CD4-positive, alpha-beta T cell (primary cell): Measurements from ENCODE around the gene YY1. TPM values are rescaled to one million over a fixed set of nuclear protein-coding genes. Genes with fewer than 3 reads are reported as not detected.
"Not testable (repeated sequence)": the region's sequence is repeated elsewhere in the genome, so short reads cannot be mapped to it uniquely, and the experiment has no call there.

Experiments used
- ATAC-seq: fragments of 200-7000 bp; cut with Tn5 transposase; one replicate; pipeline ENCODE4 v1.10.0; 2022; ENCODE audit warnings: mild to moderate bottlenecking; ENCODE audit not compliant: poor library complexity
- CTCF ChIA-PET: fragments of 350-600 bp; sonication (Branson Sonifier 250); formaldehyde crosslinking; loops from one replicate; lab custom pipeline; 2021; ENCODE audit warnings: antibody characterized with exemption, inconsistent platforms; lab: Charles Lee
- POLR2A ChIA-PET: fragments of 350-600 bp; sonication (Branson Sonifier 250); formaldehyde crosslinking; loops from one replicate; lab custom pipeline; 2021; ENCODE audit warnings: antibody characterized with exemption, inconsistent platforms; lab: Charles Lee
- DNase-seq, 14 experiments: peaks; one replicate each; pipeline ENCODE4 v3.0.0-alpha.2; 2013 to 2020; ENCODE audit warnings: mixed read lengths in 2 of 14
- H3K27ac ChIP-seq, 2 donors: one replicate each; pipeline versions ENCODE4 v1.5.1 to v1.7.0; 2013; ENCODE audit warnings: low read length in 2 of 2, low read depth in 1 of 2, mild to moderate bottlenecking in 1 of 2
- H3K27me3 ChIP-seq, 2 experiments: 1 replicate in 1 of 2; 2 replicates in 1 of 2; pipeline versions ENCODE4 v1.6.1 to v1.7.0; 2013; ENCODE audit warnings: low read length in 2 of 2, control low read depth in 1 of 2, mild to moderate bottlenecking in 1 of 2, moderate library complexity in 1 of 2; ENCODE audit not compliant: insufficient read depth in 2 of 2, control insufficient read depth in 1 of 2
- H3K36me3 ChIP-seq: one replicate; pipeline ENCODE4 v1.6.1; 2013; ENCODE audit warnings: low read length, control low read depth; ENCODE audit not compliant: insufficient read depth
- H3K4me1 ChIP-seq: one replicate; pipeline ENCODE4 v1.6.1; 2013; ENCODE audit warnings: low read length, control low read depth; ENCODE audit not compliant: insufficient read depth
- H3K4me3 ChIP-seq: one replicate; pipeline ENCODE4 v1.5.1; 2013; ENCODE audit warnings: mild to moderate bottlenecking, low read length, moderate library complexity
- H3K9me3 ChIP-seq, 2 experiments: 1 replicate in 1 of 2; 2 replicates in 1 of 2; pipeline versions ENCODE4 v1.6.1 to v1.7.0; 2013; ENCODE audit warnings: low read length in 2 of 2, mild to moderate bottlenecking in 2 of 2, control low read depth in 1 of 2, moderate library complexity in 1 of 2; ENCODE audit not compliant: control insufficient read depth in 1 of 2, insufficient read depth in 1 of 2
- H3K27ac Mint-ChIP-seq: one replicate; pipeline ENCODE4 v1.8.0; 2020; ENCODE audit warnings: mixed read lengths
- H3K27me3 Mint-ChIP-seq: one replicate; pipeline ENCODE4 v1.8.0; 2021; ENCODE audit warnings: mixed read lengths
- H3K36me3 Mint-ChIP-seq: one replicate; pipeline ENCODE4 v1.8.0; 2021; ENCODE audit warnings: low read depth, mixed read lengths
- H3K4me1 Mint-ChIP-seq: one replicate; pipeline ENCODE4 v1.8.0; 2021; ENCODE audit warnings: low read depth, mixed read lengths
- H3K4me3 Mint-ChIP-seq: one replicate; pipeline ENCODE4 v1.8.0; 2020; ENCODE audit warnings: mild to moderate bottlenecking, mixed read lengths
- H3K9me3 Mint-ChIP-seq: one replicate; pipeline ENCODE4 v1.8.0; 2020; ENCODE audit warnings: mixed read lengths
- intact Hi-C, 2 experiments: fragments of 100-400 bp; cut with DNase I in 1 of 2; cut with micrococcal nuclease in 1 of 2; formaldehyde crosslinking; loops; one replicate each; pipeline versions ENCODE4 v1.15.1 to v1.9.0; 2023 to 2025; cut with DNase I, micrococcal nuclease
- total RNA-seq, 174 experiments: library from RNA in 2 of 174; stranded (reverse) in 2 of 174; gene quantifications; one replicate each; pipeline ENCODE4 v1.2.3 and lab custom pipeline; 2021 to 2026
- TF ChIP-seq, protein P1 (sequence below): fragments of 200-600 bp; IDR thresholded peaks from one replicate; pipeline ENCODE4 v1.8.0; 2022; ENCODE audit warnings: antibody characterized with exemption, mild to moderate bottlenecking

YY1 gene
- total RNA-seq, 2 experiments from 2014 or later, result 68.9 to 70.4 TPM

DNA sequence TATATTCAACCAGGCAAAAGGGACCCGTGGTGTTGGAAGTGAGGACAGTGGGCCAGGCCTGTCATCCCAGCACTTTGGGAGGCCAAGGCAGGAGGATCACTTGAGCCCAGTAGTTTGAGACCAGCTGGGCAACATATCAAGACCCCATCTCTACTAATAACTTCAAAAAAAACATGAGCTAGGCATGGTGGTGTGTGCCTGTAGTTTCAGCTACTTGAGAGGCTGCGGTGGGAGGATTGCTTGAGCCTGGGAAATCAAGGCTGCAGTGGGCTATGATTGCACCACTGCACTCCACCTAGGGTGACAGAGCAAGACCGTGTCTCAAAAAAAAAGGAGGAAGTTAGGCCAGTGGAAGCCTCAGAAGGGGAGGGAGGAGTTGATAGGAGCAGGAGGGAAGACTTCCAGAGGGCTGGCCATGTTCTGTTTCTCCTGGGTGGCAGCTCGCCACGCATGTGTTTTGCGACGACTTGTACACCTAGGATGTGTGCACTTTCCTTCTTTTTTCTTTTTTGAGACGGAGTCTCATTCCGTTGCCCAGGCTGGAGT, 57.2 kb downstream of the YY1 start:
- ChIA-PET POLR2A (no interaction called here), CTCF (interaction anchor here (2.5 kb wide), 1 partner anchor 11 kb away, joined by 8 read pairs; no protein-coding TSS in a partner anchor)
- Histone ChIP-seq H3K36me3 (peaks cover 6% of the 10 kb centered on the region), H3K9me3 (no peaks in the 10 kb centered on the region), H3K4me1 (peaks cover 7% of the 10 kb centered on the region), H3K27ac (no peak overlapping the region), H3K4me3 (no peak overlapping the region), H3K27me3 (no peaks in the 10 kb centered on the region)
- no peaks in the 10 kb centered on the region for H3K9me3 Mint-ChIP-seq
- no peak overlapping the region for H3K27ac Mint-ChIP-seq
- no peak overlapping the region for H3K4me3 Mint-ChIP-seq
- TF ChIP-seq, protein P1, sequence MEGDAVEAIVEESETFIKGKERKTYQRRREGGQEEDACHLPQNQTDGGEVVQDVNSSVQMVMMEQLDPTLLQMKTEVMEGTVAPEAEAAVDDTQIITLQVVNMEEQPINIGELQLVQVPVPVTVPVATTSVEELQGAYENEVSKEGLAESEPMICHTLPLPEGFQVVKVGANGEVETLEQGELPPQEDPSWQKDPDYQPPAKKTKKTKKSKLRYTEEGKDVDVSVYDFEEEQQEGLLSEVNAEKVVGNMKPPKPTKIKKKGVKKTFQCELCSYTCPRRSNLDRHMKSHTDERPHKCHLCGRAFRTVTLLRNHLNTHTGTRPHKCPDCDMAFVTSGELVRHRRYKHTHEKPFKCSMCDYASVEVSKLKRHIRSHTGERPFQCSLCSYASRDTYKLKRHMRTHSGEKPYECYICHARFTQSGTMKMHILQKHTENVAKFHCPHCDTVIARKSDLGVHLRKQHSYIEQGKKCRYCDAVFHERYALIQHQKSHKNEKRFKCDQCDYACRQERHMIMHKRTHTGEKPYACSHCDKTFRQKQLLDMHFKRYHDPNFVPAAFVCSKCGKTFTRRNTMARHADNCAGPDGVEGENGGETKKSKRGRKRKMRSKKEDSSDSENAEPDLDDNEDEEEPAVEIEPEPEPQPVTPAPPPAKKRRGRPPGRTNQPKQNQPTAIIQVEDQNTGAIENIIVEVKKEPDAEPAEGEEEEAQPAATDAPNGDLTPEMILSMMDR, result no peak
- H3K36me3 Mint-ChIP-seq, result no peaks in the 10 kb centered on the region
- no peaks in the 10 kb centered on the region for H3K27me3 Mint-ChIP-seq
- DNase-seq (peak in 1 of 14 experiments; percentile 22), ATAC-seq (no peak)
- intact Hi-C loops, result no loop called here
- H3K4me1 Mint-ChIP-seq, result no peaks in the 10 kb centered on the region

DNA sequence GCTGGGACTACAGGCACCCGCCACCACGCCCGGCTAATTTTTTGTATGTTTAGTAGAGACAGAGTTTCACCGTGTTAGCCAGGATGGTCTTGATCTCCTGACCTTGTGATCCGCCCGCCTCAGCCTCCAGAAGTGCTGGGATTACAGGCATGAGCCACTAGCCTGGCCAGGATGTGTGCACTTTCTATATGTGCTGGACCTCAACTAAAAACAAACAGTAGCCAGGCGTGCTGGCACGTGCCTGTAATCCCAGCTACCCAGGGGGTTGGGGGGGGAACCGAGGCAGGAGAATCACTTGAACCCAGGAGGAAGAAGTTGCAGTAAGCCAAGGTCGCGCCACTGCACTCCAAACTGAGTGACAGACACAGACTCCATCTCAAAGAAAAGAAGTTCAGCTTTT, 57.8 kb downstream of the YY1 start:
- H3K4me1 Mint-ChIP-seq, POLR2A ChIA-PET, H3K4me3 ChIP-seq: not testable (repeated sequence)

DNA sequence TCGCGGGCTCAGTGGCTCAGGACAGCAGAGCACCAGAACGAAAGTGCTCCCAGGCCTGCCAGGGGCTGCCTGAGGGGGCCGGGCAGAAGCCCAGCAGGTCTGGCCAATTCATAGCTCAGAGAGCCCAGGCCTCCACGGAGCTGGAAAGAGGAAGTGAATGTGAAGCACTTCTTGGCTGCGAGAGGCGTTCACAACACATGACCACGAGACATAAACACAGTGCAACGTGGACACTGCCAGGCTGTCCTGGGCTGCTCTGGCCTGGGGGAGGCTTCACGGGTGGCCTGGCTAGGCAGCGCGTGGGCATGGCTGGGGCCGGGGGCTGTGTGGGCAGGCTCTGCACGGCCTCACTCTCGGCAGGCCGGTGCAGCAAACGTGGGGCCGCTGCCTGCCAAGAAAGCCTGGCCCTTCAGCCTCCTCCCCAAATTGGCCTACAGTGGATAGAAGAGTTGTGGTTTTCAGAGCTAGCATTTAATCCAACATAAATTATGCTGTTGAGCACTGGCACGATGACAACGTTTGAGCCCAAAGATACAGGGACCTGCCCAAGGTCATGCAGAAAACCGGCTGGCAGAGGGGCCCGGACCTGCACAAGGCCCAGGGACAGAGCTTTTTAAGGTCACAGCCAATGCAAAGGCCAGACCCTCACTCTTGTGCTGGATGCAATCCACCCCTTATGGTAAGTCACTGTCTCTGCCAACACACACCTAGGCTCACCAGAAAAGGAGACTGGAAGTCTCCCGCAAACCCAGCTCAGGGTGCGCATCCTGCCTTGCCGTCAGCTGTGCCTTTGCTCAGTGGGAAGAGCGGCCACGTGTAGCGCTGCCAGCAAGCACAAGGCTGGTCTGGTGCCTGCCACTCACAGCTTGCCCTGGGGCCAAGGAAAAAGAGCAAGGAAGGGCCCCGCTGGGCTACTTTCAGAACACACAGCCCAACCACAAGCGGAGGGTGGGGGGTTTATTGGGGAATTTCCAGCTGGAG, 58.7 kb downstream of the YY1 start:
- H3K4me3 Mint-ChIP-seq, result no peak overlapping the region
- H3K4me3 ChIP-seq, result no peak overlapping the region

More for the DNA sequence above, 57.8 kb downstream of the YY1 start:
- H3K27me3 ChIP-seq, DNase-seq, H3K9me3 ChIP-seq, H3K27ac ChIP-seq, H3K36me3 Mint-ChIP-seq, ATAC-seq, H3K9me3 Mint-ChIP-seq, H3K27me3 Mint-ChIP-seq, H3K36me3 ChIP-seq, H3K27ac Mint-ChIP-seq, H3K4me1 ChIP-seq, intact Hi-C loops, H3K4me3 Mint-ChIP-seq: not testable (repeated sequence)
- CTCF ChIA-PET, result interaction anchor here (1.7 to 2.5 kb wide), 2 partner anchors 12 to 55 kb away, joined by 3 to 8 read pairs; no protein-coding TSS in a partner anchor

More for the DNA sequence above, 58.7 kb downstream of the YY1 start:
- Mint-ChIP-seq H3K27me3 (no peaks in the 10 kb centered on the region), H3K4me1 (no peaks in the 10 kb centered on the region), H3K27ac (no peak overlapping the region), H3K9me3 (no peaks in the 10 kb centered on the region), H3K36me3 (no peaks in the 10 kb centered on the region)
- intact Hi-C loops, result no loop called here
- peak in 2 of 14 experiments; percentile 52 to 60 for DNase-seq
- Histone ChIP-seq H3K4me1 (peaks cover 7% of the 10 kb centered on the region), H3K27me3 (no peaks in the 10 kb centered on the region), H3K36me3 (peaks cover 4% of the 10 kb centered on the region), H3K9me3 (no peaks in the 10 kb centered on the region), H3K27ac (no peak overlapping the region)
- CTCF ChIA-PET, result interaction anchor here (1.6 to 1.7 kb wide), 2 partner anchors 12 to 56 kb away, joined by 3 to 4 read pairs; no protein-coding TSS in a partner anchor
- POLR2A ChIA-PET, result no interaction called here
- TF ChIP-seq, protein P1, result no peak
- no peak for ATAC-seq
